ENCODE measurements around the gene SYCP3. TPM values are rescaled to one million over a fixed set of nuclear protein-coding genes. Genes with fewer than 3 reads are reported as not detected.

Gene SYCP3
- total and polyA plus RNA-seq, 3 donors from 2014 or later = 42.4 to 127 (median 69.4) TPM

GRCh38 chr12:101697930-101698799 lies 41.1 kb downstream of the SYCP3 start:
- Histone ChIP-seq H3K36me3 (ENCODE audit: low read depth, missing control alignments) (no peaks in the 10 kb centered on the region), H3K4me1 (peaks cover 13% of the 10 kb centered on the region), H3K9me3 (no peaks in the 10 kb centered on the region), H3K4me3 (peak overlapping the region; percentile 85 to 91), H3K27ac (peak overlapping the region; percentile 91 to 94), H3K27me3 (no peaks in the 10 kb centered on the region)
- TF ChIP-seq CTCF (IDR thresholded peaks at IDR 0.05) = no peak
- DNase-seq = peak; percentile 47
- intact Hi-C loops (cut with DNase I; ENCODE audit: low total_unique reads) = no loop called here
- WGBS, 2 donors = 0% methylated on average over 10 to 42 of the region's 67 CpGs

- TF ChIP-seq POLR2A (IDR thresholded peaks at IDR 0.05) (no peak), CTCF (IDR thresholded peaks at IDR 0.05) (no peak)
- Histone ChIP-seq H3K4me1 (peaks cover 12% of the 10 kb centered on the region), H3K4me3 (peak within 1 kb of the TSS; percentile 85 to 91), H3K9me3 (no peaks in the 10 kb centered on the region), H3K36me3 (ENCODE audit: low read depth, missing control alignments) (no peaks in the 10 kb centered on the region), H3K27ac (peak within 1 kb of the TSS; percentile 91 to 94), H3K27me3 (no peaks in the 10 kb centered on the region)
- intact Hi-C loops (cut with DNase I; ENCODE audit: low total_unique reads) = no loop called here
- WGBS, 2 donors = 0% methylated on average over 17 to 53 of the region's 80 CpGs
- peak; percentile 84 for DNase-seq
Observed at GRCh38 chr12:101697197-101697929, 41.9 kb downstream of the SYCP3 start, which contains the start of gene CHPT1. Gene CHPT1, plus strand, starts transcription at chr12:101697640. Its CDS starts 222 bp downstream, at chr12:101697862.

- intact Hi-C loops (cut with DNase I; ENCODE audit: low total_unique reads) = no loop called here
- peak; percentile 45 for DNase-seq
- peak overlapping the region; percentile 85 to 91 for H3K4me3 ChIP-seq
- TF ChIP-seq POLR2A (IDR thresholded peaks at IDR 0.05) (no peak), CTCF (IDR thresholded peaks at IDR 0.05) (no peak)
- no peaks in the 10 kb centered on the region for H3K27me3 ChIP-seq
- WGBS, 2 donors = 24 to 30% methylated on average over 18 of the region's 18 CpGs
- peak overlapping the region; percentile 91 to 94 for H3K27ac ChIP-seq
- no peaks in the 10 kb centered on the region for H3K9me3 ChIP-seq
- H3K36me3 ChIP-seq (ENCODE audit: low read depth, missing control alignments) = no peaks in the 10 kb centered on the region
- peaks cover 7% of the 10 kb centered on the region for H3K4me1 ChIP-seq
Observed at GRCh38 chr12:101696251-101697196, 42.7 kb downstream of the SYCP3 start.

- Histone ChIP-seq H3K4me3 (no peak overlapping the region), H3K27ac (no peak overlapping the region), H3K4me1 (peaks cover 7% of the 10 kb centered on the region), H3K27me3 (no peaks in the 10 kb centered on the region), H3K36me3 (ENCODE audit: low read depth, missing control alignments) (no peaks in the 10 kb centered on the region), H3K9me3 (no peaks in the 10 kb centered on the region)
- TF ChIP-seq POLR2A (IDR thresholded peaks at IDR 0.05) = no peak
- TF ChIP-seq CTCF (IDR thresholded peaks at IDR 0.05) = no peak
- DNase-seq = no peak
- 78 to 93% methylated on average over 1 of the region's 1 CpG for WGBS, 2 donors
- intact Hi-C loops (cut with DNase I; ENCODE audit: low total_unique reads) = no loop called here
Observed at GRCh38 chr12:101695706-101696105, 43.6 kb downstream of the SYCP3 start.
